ENCODE data around the gene OTUD1.

Gene OTUD1

DNA sequence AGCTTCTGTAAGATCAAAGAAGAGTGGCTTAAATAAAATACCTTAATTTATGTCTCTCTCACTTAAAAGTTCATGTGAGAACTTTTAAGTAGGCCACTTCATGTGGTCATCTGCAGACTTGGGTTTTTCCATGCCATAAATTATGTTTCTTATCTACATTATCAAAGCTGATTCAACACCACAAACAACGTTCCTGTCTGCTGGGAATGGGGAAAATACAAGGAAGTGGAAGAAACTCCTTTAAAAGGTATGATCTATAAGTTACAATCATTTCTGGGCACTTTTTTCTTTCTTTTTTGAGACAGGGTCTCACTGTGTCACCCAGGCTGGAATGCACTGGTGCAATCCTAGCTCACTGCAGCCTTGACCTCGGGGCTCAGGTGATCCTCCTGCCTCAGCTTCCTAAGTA, 16.9 kb upstream of the OTUD1 start:
- DNase-seq = peak; percentile 21

DNA sequence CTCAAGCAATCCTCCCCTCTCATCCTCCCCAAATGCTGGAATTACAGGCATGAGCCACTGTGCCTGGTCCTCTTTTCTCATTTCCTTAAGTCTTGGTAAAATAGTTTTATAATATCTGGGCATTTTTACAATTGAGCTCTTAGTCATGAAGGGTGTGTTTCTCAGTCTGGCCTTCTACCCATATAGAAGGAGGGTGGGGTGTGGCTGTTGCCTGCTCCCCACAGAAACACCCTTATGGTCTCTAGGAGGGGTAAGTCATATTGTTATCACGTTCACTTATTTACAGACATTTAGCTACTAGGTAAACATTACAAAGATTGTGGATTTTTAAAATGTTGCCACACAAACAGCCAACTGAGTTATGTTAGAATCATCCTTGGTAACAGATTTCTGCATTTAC, 6.7 kb upstream of the OTUD1 start:
- no peak for DNase-seq

DNA sequence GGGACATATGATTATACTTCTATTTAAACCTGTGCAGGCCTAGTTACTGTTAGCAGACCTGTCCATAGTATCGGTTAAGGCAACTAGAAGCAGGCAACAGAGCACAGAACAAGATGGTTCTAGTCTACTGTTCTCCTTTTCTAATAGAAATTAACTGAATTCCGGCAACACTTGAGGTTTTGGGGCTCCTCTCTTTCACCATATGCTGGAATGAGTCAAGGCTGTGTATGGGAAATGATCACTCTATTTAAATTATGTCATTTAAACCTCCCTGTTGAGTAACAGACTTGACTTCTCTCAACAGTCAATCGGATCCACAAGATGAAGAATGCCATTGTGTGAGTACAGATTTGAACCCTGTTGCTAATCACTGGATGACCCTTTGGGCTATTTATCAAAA, 6.2 kb upstream of the OTUD1 start:
- no peak for DNase-seq

DNA sequence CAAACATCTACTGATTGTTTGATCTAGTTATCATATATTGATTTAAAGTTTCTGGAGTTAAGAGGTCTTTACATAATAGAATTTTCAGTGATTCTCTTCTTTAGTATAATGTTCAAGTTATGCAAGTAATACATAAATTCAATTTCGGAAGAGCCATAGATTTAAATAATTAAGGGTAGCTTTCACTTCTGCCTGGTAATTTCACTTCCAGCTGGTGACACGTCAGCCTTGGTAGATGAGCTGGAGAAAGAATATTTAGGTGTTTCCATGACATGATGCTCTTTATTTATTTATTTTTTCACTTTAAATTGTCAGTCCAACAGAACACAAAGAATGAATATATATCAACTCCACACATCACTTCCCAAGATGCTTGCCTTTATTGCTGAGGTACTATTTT, 5.2 kb upstream of the OTUD1 start:
- no peak for DNase-seq

DNA sequence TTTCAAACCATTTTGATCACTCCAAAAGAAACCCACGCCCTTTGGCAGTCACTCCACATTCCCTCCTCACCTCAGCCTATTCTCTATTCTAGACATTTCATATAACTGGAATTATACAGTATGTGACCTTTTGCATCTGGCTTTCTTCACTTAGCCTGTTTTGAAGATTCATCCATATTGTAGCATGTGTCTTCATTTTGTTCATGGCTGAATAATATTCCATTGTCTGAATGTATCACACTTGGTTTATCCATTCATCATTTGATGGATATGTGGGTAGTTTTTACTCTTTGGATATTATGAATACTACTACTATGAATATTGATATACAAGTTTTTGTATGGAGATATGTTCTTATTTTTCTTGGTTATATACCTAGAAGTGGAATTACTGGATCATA, 3.5 kb upstream of the OTUD1 start:
- DNase-seq = no peak

DNA sequence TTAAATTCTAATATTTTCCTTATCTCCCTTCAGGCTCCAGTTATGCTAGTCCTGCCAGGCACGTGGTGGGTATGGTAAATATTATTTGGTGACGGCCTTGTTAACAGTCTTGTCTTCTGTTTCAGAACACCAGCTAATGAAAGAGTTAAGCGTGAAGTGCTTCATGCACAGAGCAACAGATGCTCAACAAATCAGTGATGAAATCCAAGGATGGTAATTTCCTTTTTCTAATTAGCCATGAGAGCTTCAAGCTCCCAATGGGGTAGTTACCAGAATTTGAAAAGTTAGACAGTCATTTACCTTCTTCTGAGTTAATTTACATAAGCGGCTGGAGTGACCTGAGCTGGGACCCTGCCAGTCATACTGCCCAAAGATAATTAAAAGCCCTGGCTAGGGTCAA, 1.9 kb upstream of the OTUD1 start:
- no peak for DNase-seq

DNA sequence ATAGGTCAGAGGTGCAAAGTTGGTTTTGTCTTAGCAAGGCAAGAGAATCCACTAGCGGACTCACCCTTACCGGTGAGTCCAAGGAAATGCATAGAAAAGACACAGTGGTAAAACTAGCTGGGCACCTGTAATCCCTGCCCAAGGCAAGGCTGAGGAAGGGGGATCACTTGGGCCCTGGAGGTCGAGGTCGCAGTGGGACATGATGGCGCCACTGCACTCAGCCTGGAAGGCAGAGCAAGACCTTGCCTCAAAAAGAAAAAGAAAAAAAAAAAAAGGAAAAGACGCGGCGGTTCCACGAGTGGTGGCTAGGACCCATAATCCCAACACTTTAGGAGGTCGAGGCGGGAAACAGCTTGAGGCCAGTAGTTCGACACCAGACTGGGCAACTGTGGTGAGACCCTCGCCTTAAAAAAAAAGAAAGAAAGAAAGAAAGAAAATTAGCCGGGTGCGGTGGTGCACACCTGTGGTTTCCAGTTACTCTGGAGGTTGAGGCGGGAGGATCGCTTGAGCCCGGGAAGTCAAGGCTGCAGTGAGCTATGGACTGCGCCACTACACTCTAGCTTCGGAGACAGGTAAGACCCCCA, 820 bp upstream of the OTUD1 start:
- no peak for DNase-seq

DNA sequence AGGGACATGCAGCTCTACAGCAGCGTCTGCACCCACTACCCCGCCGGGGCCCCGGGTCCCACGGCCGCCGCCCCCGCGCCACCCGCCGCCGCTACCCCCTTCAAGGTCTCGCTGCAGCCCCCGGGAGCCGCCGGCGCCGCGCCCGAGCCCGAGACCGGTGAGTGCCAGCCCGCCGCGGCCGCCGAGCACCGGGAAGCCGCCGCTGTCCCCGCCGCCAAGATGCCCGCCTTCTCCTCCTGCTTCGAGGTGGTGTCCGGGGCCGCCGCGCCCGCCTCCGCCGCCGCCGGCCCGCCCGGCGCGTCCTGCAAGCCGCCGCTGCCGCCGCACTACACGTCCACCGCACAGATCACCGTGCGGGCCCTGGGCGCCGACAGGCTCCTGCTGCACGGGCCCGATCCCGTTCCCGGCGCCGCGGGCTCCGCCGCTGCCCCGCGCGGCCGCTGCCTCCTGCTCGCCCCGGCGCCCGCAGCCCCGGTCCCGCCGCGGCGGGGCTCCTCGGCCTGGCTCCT, 631 bp downstream of the OTUD1 start:
- DNase-seq = no peak

DNA sequence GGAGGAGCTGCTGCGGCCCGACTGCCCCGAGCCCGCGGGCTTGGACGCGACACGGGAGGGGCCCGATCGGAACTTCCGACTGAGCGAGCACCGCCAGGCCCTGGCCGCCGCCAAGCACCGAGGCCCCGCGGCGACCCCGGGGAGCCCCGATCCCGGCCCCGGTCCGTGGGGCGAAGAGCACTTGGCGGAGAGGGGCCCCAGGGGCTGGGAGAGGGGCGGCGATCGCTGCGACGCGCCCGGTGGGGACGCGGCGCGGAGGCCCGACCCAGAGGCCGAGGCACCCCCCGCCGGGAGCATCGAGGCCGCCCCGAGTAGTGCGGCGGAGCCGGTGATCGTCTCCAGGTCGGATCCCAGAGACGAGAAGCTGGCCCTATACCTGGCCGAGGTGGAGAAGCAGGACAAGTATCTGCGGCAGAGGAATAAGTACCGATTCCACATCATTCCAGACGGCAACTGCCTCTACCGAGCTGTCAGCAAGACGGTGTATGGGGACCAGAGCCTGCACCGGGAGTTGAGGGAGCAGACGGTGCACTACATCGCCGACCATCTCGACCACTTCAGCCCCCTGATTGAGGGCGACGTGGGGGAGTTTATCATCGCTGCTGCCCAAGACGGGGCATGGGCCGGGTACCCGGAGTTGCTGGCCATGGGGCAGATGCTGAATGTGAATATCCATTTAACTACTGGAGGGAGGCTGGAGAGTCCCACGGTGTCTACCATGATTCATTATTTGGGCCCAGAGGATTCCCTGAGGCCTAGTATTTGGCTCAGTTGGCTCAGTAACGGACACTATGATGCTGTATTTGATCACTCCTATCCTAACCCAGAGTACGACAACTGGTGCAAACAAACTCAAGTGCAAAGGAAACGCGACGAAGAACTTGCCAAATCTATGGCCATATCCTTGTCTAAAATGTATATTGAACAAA, 1.4 kb downstream of the OTUD1 start:
- DNase-seq = peak; percentile 66

DNA sequence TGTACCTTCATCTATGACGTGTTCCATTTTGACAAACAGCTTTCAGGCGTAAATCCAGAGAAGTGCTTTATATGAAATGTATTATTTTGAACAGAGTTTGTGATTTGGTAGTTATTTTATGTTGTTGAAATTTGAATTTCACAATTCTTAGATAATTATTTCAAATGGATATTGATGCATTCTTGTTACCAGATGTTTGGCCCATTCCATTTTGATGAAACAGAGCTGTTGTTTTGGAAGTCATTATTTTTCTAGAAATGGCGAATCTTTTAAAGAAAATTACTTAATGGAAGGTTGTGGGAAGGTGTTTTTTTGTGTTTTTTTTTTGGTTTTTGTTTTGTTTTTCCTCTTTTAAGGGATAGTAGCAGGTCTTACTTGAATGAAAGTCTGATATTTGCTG, 2.4 kb downstream of the OTUD1 start:
- DNase-seq = no peak

DNA sequence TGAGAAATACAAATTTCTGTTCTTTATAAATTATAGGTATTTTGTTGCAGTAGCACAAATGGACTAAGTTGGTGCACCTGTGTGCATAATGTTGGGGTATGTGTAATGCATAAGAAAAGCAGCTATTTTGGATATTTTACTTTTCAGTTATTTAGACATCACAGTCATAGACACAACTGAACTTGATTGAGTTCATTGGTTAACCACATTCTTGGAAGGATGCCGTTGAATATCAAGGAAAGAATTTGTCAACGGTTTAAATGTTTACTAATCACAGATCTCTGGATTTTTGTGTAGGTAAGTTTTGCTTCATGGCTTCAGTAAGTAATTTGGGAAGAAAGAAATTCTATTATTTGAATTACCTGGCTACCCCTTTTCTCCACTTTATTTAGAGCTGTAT, 4.1 kb downstream of the OTUD1 start:
- DNase-seq = peak; percentile 28

DNA sequence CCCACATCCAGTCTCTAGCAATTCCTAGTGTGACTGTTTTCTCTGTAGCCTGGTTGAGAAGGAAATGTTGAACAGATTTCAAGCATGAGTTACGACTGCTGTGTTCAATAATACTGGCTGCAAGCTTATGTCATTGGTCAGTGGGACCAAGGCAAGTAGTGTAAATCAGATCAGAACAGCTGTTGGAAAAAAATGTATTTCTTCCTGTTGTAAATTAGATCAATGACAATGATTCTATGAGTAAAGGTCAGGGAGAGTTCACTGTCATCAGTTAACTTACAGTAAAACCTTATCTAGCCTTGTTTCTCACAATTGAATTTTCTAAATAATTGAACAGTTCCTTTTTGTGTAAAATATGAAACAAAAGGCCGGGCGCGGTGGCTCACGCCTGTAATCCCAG, 6.7 kb downstream of the OTUD1 start:
- no peak for DNase-seq

DNA sequence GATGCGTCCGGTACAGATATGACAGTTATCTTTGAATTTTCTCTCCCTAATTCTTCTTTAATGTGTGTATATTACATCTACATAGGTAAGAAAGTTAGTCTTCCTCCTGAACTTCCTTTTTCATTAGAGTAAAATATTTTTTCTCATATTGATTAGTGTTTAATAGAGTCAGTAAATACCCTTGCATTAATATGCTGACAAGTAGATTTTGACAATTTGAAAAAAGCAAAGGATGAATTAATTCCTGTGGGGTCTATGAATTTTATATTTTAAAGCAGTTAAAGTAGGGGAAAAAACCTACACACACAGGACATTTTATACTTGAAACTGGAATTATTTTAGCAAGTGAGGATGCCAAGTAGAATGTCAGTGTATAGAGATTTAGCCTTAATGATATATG, 9.4 kb downstream of the OTUD1 start:
- no peak for DNase-seq

DNA sequence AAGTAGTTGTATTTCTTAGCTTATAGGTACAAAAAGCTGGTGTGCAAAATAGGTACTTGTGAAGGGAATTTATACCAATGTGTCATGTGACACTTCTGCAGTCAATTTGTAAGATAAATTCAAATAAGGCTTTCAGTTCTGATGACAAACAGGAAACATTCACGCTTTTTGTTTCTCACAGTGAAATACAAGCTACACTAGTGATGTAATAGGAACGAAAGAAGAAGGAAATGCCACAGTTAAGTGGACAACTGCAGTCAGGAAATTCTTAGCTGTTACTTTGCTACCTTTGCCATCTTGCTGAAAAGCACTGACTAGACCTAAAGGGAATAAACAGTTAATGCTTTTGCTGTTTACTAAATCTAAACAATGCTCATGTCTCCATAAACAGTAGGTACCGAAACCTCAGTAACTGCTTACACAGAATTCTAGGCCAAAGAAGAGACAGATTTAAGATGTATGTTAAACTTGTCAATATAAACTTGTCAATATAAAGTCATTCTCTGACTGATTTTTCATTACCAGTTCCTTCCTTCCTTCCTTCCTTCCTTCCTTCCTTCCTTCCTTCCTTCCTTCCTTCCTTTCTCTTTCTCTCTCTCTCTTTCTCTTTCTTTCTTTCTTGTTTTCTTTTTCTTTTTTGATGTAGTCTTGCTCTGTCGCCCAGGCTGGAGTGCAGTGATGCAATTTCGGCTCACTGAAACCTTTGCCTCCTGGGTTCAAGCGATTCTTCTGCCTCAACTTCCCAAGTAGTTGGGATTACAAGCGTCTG, 10.1 kb downstream of the OTUD1 start:
- no peak for DNase-seq

DNA sequence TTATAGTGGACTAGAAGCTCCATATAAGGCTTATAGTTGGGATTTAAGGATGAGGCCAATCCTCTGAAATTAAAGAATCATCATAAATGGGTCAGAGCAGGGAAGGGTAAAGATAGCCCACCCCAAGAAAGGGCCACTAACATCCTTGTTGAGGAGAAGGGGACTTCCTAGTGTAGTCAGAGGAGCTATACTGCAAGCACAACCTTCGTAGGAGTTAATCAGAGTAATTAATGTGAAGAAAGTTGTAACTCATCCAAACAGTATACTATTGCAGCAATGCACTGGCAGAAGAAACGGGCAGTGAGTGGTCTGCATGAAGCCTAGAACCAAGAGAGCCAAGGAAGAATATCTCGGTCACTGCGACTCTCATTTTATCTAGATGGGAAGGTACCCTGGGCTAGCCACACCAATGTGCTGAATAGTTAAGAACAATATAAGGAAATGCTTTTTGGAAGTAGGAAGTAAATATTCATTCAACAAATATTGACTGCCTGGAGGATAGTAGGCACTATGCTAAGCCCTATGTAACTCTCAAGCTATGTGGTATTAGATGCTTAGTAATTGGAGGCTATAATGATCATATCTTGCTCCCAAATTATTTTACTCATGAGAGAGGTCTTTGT, 13.3 kb downstream of the OTUD1 start:
- DNase-seq = no peak

DNA sequence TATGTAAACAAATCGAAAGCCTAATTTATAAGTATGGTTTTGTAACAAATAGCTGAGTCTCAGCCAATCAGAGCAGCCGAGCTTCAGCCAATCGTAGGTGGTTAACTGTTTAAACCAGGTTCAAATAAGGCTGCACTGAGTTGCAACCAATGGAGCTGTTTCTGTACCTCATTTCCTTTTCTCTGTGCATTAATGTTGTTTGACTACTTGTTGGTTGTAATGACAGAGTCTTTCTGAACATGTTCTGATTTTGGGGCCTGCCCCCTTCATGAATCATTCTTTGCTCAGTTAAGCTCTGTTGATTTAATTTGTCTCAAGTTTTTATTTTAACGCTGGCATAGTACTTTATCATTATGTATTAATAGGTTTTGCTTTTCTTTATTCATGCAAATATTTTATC, 14.6 kb downstream of the OTUD1 start:
- no peak for DNase-seq

DNA sequence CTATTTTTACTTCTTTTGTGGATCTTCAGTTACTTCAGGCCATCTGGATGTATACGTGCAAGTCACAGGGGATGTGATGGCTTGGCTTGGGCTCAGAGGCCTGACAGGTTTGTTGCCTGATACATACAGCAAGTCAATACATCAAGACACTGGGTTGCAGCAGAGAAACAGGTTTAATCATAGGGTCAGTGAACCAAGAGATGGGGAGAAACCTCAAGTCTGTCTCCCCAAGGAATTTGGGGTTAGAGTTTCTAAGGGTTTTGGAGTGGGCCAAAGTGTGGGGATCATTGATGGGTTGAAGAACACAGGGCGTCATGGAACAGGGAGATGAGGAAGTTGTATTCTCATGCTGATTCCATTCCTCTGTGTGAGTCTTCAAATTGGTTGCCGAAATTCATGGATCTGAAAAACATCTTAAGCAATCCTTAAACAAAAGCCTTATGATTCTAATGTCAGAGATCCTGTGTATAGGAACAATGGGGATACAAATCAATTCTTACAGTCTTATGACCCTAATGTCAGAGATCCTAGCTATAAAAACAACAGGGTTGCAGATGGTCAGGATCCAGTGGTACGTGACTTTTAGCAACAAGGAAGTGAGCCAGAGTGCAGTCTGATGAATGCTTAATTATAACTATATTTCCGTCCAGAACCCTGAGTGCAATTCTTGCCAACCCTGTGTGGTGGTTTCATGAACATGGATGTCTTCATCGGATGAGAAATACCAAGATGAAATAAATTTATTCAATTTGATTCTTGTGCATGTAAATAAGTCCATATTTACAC, 18.9 kb downstream of the OTUD1 start:
- no peak for DNase-seq

DNA sequence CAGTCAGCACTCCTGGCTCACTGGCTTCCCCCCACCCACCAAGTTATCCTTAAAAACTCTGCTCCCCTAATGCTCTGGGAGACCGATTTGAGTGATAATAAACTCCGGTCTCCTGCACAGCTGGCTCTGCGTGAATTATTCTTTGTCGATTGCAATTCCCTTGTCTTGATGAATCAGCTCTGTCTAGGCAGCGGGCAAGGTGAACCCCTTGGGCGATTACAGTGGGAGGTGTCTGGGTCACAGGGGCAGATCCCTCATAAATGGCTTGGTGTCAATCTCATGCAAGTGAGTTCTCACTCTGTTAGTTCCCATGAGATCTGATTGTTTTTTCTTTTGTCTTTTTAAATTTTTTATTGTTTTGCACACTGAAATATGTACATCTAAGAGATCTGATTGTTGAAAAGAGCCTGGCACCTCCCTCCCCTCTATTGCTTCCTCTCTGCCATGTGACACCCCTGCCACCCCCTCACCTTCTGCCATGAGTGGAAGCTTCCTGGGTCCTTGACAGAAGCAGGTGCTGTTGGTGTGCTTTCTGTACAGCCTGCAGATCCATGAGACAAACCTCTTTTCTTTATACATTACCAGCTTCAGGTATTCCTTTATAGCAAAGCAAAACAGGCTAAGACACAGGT, 20.5 kb downstream of the OTUD1 start:
- no peak for DNase-seq

DNA sequence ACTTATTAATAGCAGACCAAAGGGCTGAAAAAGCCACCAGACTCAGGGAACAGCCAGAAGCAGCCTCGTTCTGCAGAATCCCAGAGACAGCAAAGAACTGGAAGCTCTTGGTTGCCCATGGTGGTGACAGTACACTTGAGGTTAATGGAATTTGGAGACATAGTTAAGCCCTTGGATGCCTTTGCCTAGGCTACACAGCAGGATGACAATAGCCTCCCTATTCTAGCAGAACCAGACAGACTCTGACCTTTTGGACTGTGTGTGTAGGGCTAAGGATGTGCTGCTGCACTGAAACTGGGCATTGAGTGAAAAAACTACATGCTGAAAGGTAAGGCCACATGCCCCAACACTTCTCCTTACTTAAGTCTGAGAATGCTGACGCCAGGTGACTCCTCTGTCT, 22.7 kb downstream of the OTUD1 start:
- no peak for DNase-seq

DNA sequence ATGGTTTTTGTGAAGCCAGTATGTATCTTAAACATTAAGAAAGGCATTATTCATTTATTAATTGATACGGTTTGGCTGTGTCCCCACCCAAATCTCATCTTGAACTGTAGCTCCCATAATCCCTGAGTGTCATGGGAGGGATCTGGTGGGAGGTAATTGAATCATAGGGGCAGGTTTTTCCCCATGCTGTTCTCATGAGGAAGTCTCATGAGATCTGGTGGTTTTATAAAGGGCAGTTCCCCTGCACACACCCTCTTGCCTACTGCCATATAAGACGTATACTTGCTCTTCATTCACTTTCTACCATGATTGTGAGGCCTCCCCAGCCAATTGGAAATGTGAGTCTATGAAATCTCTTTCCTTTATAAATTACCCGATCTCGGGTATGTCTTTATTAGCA, 28.1 kb downstream of the OTUD1 start:
- DNase-seq = no peak

DNA sequence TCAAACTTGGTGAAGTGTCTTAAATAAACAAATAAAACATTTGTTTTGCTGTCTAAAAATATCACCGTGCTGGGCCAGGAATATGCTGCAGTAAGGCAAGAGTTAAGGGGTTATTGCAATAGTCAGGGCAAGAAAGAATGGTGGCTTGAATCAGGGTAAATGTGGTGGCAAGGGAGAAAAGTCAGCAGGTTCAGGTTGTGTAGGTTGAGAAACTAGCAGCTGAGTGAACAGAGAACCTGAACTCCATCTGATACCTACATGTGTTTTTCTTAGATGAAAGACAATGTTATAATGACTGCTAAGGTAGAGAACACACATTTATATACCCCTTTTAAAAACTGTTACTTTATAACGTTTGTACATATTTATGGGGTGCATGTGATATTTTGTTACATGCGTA, 28.7 kb downstream of the OTUD1 start:
- DNase-seq = no peak
